ENCODE results near the gene RHOT2. TPM values are rescaled to one million over a fixed set of nuclear protein-coding genes. Genes with fewer than 3 reads are reported as not detected.

The RHOT2 gene
- total RNA-seq, 1 donor = 67.4 TPM

Other genes with a start within 250 kb of the RHOT2 start
- gene RAB11FIP3, start 242.5 kb upstream of the RHOT2 start, total RNA-seq = 23.2 and 27.8 TPM in 2 replicates
- 68.9 and 91.9 TPM in 2 replicates for gene CAPN15, start 140.4 kb upstream of the RHOT2 start, total RNA-seq
- gene PRR35, start 107.7 kb upstream of the RHOT2 start, total RNA-seq = 0.14 TPM in 1 of 2 replicates, not detected in the other
- gene NHLRC4, start 101.1 kb upstream of the RHOT2 start, total RNA-seq = 2.6 TPM in 2 replicates
- 27.8 and 33.5 TPM in 2 replicates for gene PIGQ, start 98.2 kb upstream of the RHOT2 start, total RNA-seq
- gene RAB40C, start 78.1 kb upstream of the RHOT2 start, total RNA-seq = 15.3 and 16.5 TPM in 2 replicates
- gene WFIKKN1, start 37.1 kb upstream of the RHOT2 start, total RNA-seq = 0.14 and 0.22 TPM in 2 replicates
- 99.1 and 106 TPM in 2 replicates for gene METTL26, start 31.8 kb upstream of the RHOT2 start, total RNA-seq
- 11.5 and 16.6 TPM in 2 replicates for gene MCRIP2, start 26.3 kb upstream of the RHOT2 start, total RNA-seq
- gene WDR90, start 18.8 kb upstream of the RHOT2 start, total RNA-seq = 12.3 and 22.6 TPM in 2 replicates
- gene RHBDL1, start 7.5 kb downstream of the RHOT2 start, total RNA-seq = 2.3 and 2.4 TPM in 2 replicates
- gene STUB1, start 12.3 kb downstream of the RHOT2 start, total RNA-seq = 91.5 and 131 TPM in 2 replicates
- gene JMJD8, start 16.2 kb downstream of the RHOT2 start, total RNA-seq = 45.7 and 62.3 TPM in 2 replicates
- 12.9 and 15.8 TPM in 2 replicates for gene WDR24, start 22.3 kb downstream of the RHOT2 start, total RNA-seq
- 0.22 TPM in 1 of 2 replicates, not detected in the other for gene FBXL16, start 37.7 kb downstream of the RHOT2 start, total RNA-seq
- gene METRN, start 47.0 kb downstream of the RHOT2 start, total RNA-seq = 10.1 and 40.1 TPM in 2 replicates
- gene ANTKMT, start 53.0 kb downstream of the RHOT2 start, total RNA-seq = 25.4 and 30.6 TPM in 2 replicates
- 1.1 and 3.1 TPM in 2 replicates for gene CCDC78, start 58.3 kb downstream of the RHOT2 start, total RNA-seq
- 8.3 and 23.4 TPM in 2 replicates for gene HAGHL, start 59.0 kb downstream of the RHOT2 start, total RNA-seq
- gene CIAO3, start 72.9 kb downstream of the RHOT2 start, total RNA-seq = 25.2 and 40.8 TPM in 2 replicates
- not detected in 2 replicates for gene MSLN, start 92.6 kb downstream of the RHOT2 start, total RNA-seq
- 33.3 and 54.4 TPM in 2 replicates for gene RPUSD1, start 120.2 kb downstream of the RHOT2 start, total RNA-seq
- gene CHTF18, start 120.5 kb downstream of the RHOT2 start, total RNA-seq = 2.2 and 36.9 TPM in 2 replicates
- gene GNG13, start 132.6 kb downstream of the RHOT2 start, total RNA-seq = not detected in 2 replicates